Mucosa of descending colon (tissue), 3 donors: Measurements from ENCODE around the gene GAD2. TPM values are rescaled to one million over a fixed set of nuclear protein-coding genes. Genes with fewer than 3 reads are reported as not detected.

Experiments
- ATAC-seq: fragments of 200-7000 bp; cut with Tn5 transposase; one replicate; pipeline ENCODE4 v1.9.1; 2020; ENCODE audit warnings: mild to moderate bottlenecking, moderate library complexity
- DNase-seq, 3 donors: peaks; one replicate each; pipeline ENCODE4 v3.0.0-alpha.2; 2020
- H3K36me3 ChIP-seq: fragments of 200-600 bp; one replicate; pipeline ENCODE4 v1.8.0; 2021; ENCODE audit warnings: low read depth, mild to moderate bottlenecking
- H3K4me1 ChIP-seq: fragments of 200-600 bp; one replicate; pipeline ENCODE4 v1.8.0; 2021; ENCODE audit warnings: low read depth, mild to moderate bottlenecking
- H3K4me3 ChIP-seq: fragments of 200-600 bp; one replicate; pipeline ENCODE4 v1.8.0; 2021; ENCODE audit warnings: mild to moderate bottlenecking
- H3K9me3 ChIP-seq: fragments of 200-600 bp; one replicate; pipeline ENCODE4 v1.8.0; 2021; ENCODE audit warnings: mild to moderate bottlenecking
- CTCF ChIP-seq: fragments of 200-600 bp; IDR thresholded peaks from one replicate; pipeline ENCODE4 v1.8.0; 2022; ENCODE audit warnings: antibody characterized with exemption, mild to moderate bottlenecking
- intact Hi-C, 2 donors: fragments of 100-400 bp; cut with DNase I in 1 of 2; cut with micrococcal nuclease in 1 of 2; formaldehyde crosslinking; loops; one replicate each; pipeline versions ENCODE4 v1.11.0 to v1.11.1; 2022; cut with DNase I, micrococcal nuclease
- total RNA-seq, 3 donors: library from RNA; stranded (reverse); fragmentation: NEBNext Ultra II Directional in 2 of 3; extraction: Animal tissue kit (Norgen Biotek cat#: 25700) in 2 of 3; gene quantifications; one replicate each; pipeline versions ENCODE4 v1.2.1 to v1.2.4, GENCODE V29; 2021 to 2023
- donor health status: DM: no; HTN: no; CAD: no; lungs with moderate emphysema.
- donor health status: DM: no; HTN: no; CAD: no.
- donor health status: DM: no; HTN: yes; CAD: no.

Gene GAD2
- total RNA-seq, 3 donors from 2014 or later: not detected

GRCh38 chr10:26242706-26243350 lies 26.3 kb downstream of the GAD2 start:
- H3K36me3 ChIP-seq: no peaks in the 10 kb centered on the region
- no peak for ATAC-seq

GRCh38 chr10:26243351-26243720 lies 26.8 kb downstream of the GAD2 start:
- Histone ChIP-seq H3K4me3 (no peak overlapping the region), H3K4me1 (no peaks in the 10 kb centered on the region), H3K9me3 (no peaks in the 10 kb centered on the region), H3K36me3 (no peaks in the 10 kb centered on the region)
- no peak for TF ChIP-seq CTCF
- intact Hi-C loops: no loop called here
- DNase-seq (no peak), ATAC-seq (no peak)

More at GRCh38 chr10:26242706-26243350, 26.3 kb downstream of the GAD2 start:
- no peak overlapping the region for H3K4me3 ChIP-seq
- intact Hi-C loops: no loop called here
- no peaks in the 10 kb centered on the region for H3K9me3 ChIP-seq
- no peak for TF ChIP-seq CTCF
- H3K4me1 ChIP-seq: no peaks in the 10 kb centered on the region
- DNase-seq: no peak

GRCh38 chr10:26249681-26250080 lies 33.1 kb downstream of the GAD2 start:
- Histone ChIP-seq H3K4me3 (no peak overlapping the region), H3K9me3 (no peaks in the 10 kb centered on the region), H3K36me3 (no peaks in the 10 kb centered on the region), H3K4me1 (no peaks in the 10 kb centered on the region)
- DNase-seq: no peak
- intact Hi-C loops: no loop called here
- no peak for TF ChIP-seq CTCF
- no peak for ATAC-seq

- no peak for ATAC-seq
Measured at GRCh38 chr10:26251925-26252324, 35.4 kb downstream of the GAD2 start.

GRCh38 chr10:26254616-26255015 lies 38.0 kb downstream of the GAD2 start:
- Histone ChIP-seq H3K4me3 (no peak overlapping the region), H3K36me3 (no peaks in the 10 kb centered on the region), H3K9me3 (no peaks in the 10 kb centered on the region), H3K4me1 (no peaks in the 10 kb centered on the region)
- ATAC-seq: no peak
- DNase-seq: no peak
- TF ChIP-seq CTCF: no peak
- intact Hi-C loops: no loop called here

More at GRCh38 chr10:26251925-26252324, 35.4 kb downstream of the GAD2 start:
- no peaks in the 10 kb centered on the region for H3K4me1 ChIP-seq
- no peaks in the 10 kb centered on the region for H3K36me3 ChIP-seq
- no peaks in the 10 kb centered on the region for H3K9me3 ChIP-seq
- no peak for DNase-seq
- intact Hi-C loops: no loop called here
- no peak overlapping the region for H3K4me3 ChIP-seq
- TF ChIP-seq CTCF: no peak

GRCh38 chr10:26259341-26259740 lies 42.8 kb downstream of the GAD2 start:
- intact Hi-C loops: no loop called here
- no peak for ATAC-seq

More at GRCh38 chr10:26259341-26259740, 42.8 kb downstream of the GAD2 start:
- no peak overlapping the region for H3K4me3 ChIP-seq
- no peak for TF ChIP-seq CTCF
- H3K4me1 ChIP-seq: no peaks in the 10 kb centered on the region
- no peaks in the 10 kb centered on the region for H3K36me3 ChIP-seq
- no peaks in the 10 kb centered on the region for H3K9me3 ChIP-seq
- no peak for DNase-seq
